GM19043 (cell line): Measurements from ENCODE around the gene HOXD4.

Source experiments
- ATAC-seq: cut with Tn5 transposase; IDR thresholded peaks from one replicate; pipeline ENCODE4 v1.9.1; 2021; ENCODE audit warnings: low read depth; ENCODE audit not compliant: unreplicated experiment

HOXD4 gene

GRCh38 chr2:176156807-176157498 is 5.6 kb downstream of the HOXD4 start, which contains the start of gene HOXD3:
Gene HOXD3 (plus strand): TSS chr2:176157307. CDS start chr2:176169115, 11,808 bp downstream.
- no peak for ATAC-seq

- ATAC-seq, result no peak
These were observed 6.3 kb downstream of the HOXD4 start for GRCh38 chr2:176157499-176158185.

GRCh38 chr2:176158186-176158591 is 6.8 kb downstream of the HOXD4 start:
- ATAC-seq, result no peak

GRCh38 chr2:176158855-176159662 is 7.7 kb downstream of the HOXD4 start:
- no peak for ATAC-seq

GRCh38 chr2:176159663-176160250 is 8.4 kb downstream of the HOXD4 start:
- ATAC-seq, result no peak

- no peak for ATAC-seq
These were observed 9.1 kb downstream of the HOXD4 start for GRCh38 chr2:176160251-176160985.

GRCh38 chr2:176160986-176161824 is 9.9 kb downstream of the HOXD4 start:
- ATAC-seq, result no peak

- ATAC-seq, result no peak
These were observed 10.7 kb downstream of the HOXD4 start for GRCh38 chr2:176161825-176162626.

- ATAC-seq, result no peak
These were observed 11.7 kb downstream of the HOXD4 start for GRCh38 chr2:176162911-176163671.

- no peak for ATAC-seq
These were observed 12.3 kb downstream of the HOXD4 start for GRCh38 chr2:176163672-176164056.

GRCh38 chr2:176164201-176164600 is 12.9 kb downstream of the HOXD4 start:
- ATAC-seq, result no peak

- no peak for ATAC-seq
These were observed 13.4 kb downstream of the HOXD4 start for GRCh38 chr2:176164611-176165369.

GRCh38 chr2:176165370-176166050 is 14.2 kb downstream of the HOXD4 start:
- no peak for ATAC-seq

GRCh38 chr2:176166272-176166671 is 14.9 kb downstream of the HOXD4 start:
- no peak for ATAC-seq

GRCh38 chr2:176167398-176167797 is 16.0 kb downstream of the HOXD4 start:
- no peak for ATAC-seq

- no peak for ATAC-seq
These were observed 17.8 kb downstream of the HOXD4 start for GRCh38 chr2:176169181-176169580.

GRCh38 chr2:176169711-176170110 is 18.4 kb downstream of the HOXD4 start:
- no peak for ATAC-seq
